IMR-90 (cell line): Measurements from ENCODE around the gene LMOD1. TPM values are rescaled to one million over a fixed set of nuclear protein-coding genes. Genes with fewer than 3 reads are reported as not detected.
"Not testable (repeated sequence)": the region's sequence is repeated elsewhere in the genome, so short reads cannot be mapped to it uniquely, and the experiment has no call there.

Source experiments
- ATAC-seq: fragments of 200-7000 bp; cut with Tn5 transposase; 2 replicates; pipeline ENCODE4 v1.9.1; 2020; ENCODE audit warnings: low read depth, mild to moderate bottlenecking, moderate library complexity
- BruUV-seq: library from RNA; stranded (reverse); fragments of 400-500 nt; replicated peaks from 2 replicates; lab custom pipeline; 2021; lab: Mats Ljungman, UMichigan
- CTCF ChIA-PET: fragments of 300-600 bp; formaldehyde crosslinking; extraction: SDS; loops from one replicate; lab custom pipeline; 2021; ENCODE audit warnings: antibody characterized with exemption; lab: Yijun Ruan, JAX
- POLR2A ChIA-PET: fragments of 300-600 bp; sonication (Branson Sonifier 250); formaldehyde crosslinking; loops from one replicate; lab custom pipeline; 2022; ENCODE audit warnings: antibody characterized with exemption; ENCODE audit not compliant: unreplicated experiment; lab: Charles Lee
- DNase-seq: peaks from one replicate; pipeline ENCODE4 v3.0.0; 2013
- H2AFZ ChIP-seq: replicated peaks from 2 replicates; pipeline ENCODE3; 2013; ENCODE audit warnings: low read length, mild to moderate bottlenecking; ENCODE audit not compliant: poor library complexity
- H2AK5ac ChIP-seq: 2 replicates; pipeline ENCODE4 v1.6.1; 2013; ENCODE audit warnings: low read depth, low read length, inconsistent platforms
- H2AK9ac ChIP-seq: replicated peaks from 2 replicates; pipeline ENCODE3; 2013; ENCODE audit warnings: mild to moderate bottlenecking, low read depth, low read length, moderate library complexity; ENCODE audit not compliant: poor library complexity
- H2BK120ac ChIP-seq: 2 replicates; pipeline ENCODE4 v1.6.1; 2013; ENCODE audit warnings: low read depth, low read length, inconsistent platforms
- H2BK15ac ChIP-seq: 3 replicates; pipeline ENCODE4 v1.6.1; 2013; ENCODE audit warnings: low read depth, low read length, inconsistent platforms
- H2BK20ac ChIP-seq: 2 replicates; pipeline ENCODE4 v1.6.1; 2013; ENCODE audit warnings: low read depth, mild to moderate bottlenecking, inconsistent platforms, low read length, moderate library complexity
- H2BK5ac ChIP-seq: 2 replicates; pipeline ENCODE4 v1.6.1; 2013; ENCODE audit warnings: mild to moderate bottlenecking, low read depth, low read length, inconsistent platforms; ENCODE audit not compliant: poor library complexity, severe bottlenecking
- H3K14ac ChIP-seq: replicated peaks from 2 replicates; pipeline ENCODE4 v1.6.1; 2013; ENCODE audit warnings: low read depth, low read length, inconsistent platforms
- H3K18ac ChIP-seq: 2 replicates; pipeline ENCODE4 v1.6.1; 2013; ENCODE audit warnings: low read depth, low read length, control low read depth
- H3K23ac ChIP-seq: 2 replicates; pipeline ENCODE4 v1.6.1; 2013; ENCODE audit warnings: low read depth, low read length, inconsistent platforms
- H3K27ac ChIP-seq: 2 replicates; pipeline ENCODE4 v1.5.1; 2013; ENCODE audit warnings: mild to moderate bottlenecking, control low read depth, low read length; ENCODE audit not compliant: insufficient read depth
- H3K27me3 ChIP-seq: 2 replicates; pipeline ENCODE4 v1.6.1; 2013; ENCODE audit warnings: low read length; ENCODE audit not compliant: control insufficient read depth, insufficient read depth
- H3K36me3 ChIP-seq: 2 replicates; pipeline ENCODE4 v1.6.1; 2013; ENCODE audit warnings: low read length, mixed read lengths; ENCODE audit not compliant: control insufficient read depth, insufficient read depth
- H3K4ac ChIP-seq: 2 replicates; pipeline ENCODE4 v1.6.1; 2013; ENCODE audit warnings: low read depth, low read length, inconsistent platforms
- H3K4me1 ChIP-seq: 2 replicates; pipeline ENCODE4 v1.6.1; 2013; ENCODE audit warnings: low read length, mixed read lengths; ENCODE audit not compliant: control insufficient read depth, insufficient read depth
- H3K4me2 ChIP-seq: 2 replicates; pipeline ENCODE4 v1.6.1; 2013; ENCODE audit warnings: low read depth, mild to moderate bottlenecking, control low read depth, low read length, moderate library complexity
- H3K4me3 ChIP-seq: 2 replicates; pipeline ENCODE4 v1.5.1; 2013; ENCODE audit warnings: low read depth, mild to moderate bottlenecking, control low read depth, low read length, moderate library complexity; ENCODE audit not compliant: insufficient read depth
- H3K56ac ChIP-seq: 2 replicates; pipeline ENCODE4 v1.6.1; 2013; ENCODE audit warnings: low read length, inconsistent platforms; ENCODE audit not compliant: insufficient read depth; ENCODE audit errors: extremely low read depth
- H3K79me1 ChIP-seq, 2 experiments: 2 replicates each; pipeline ENCODE4 v1.6.1; 2013; ENCODE audit warnings: low read length in 2 of 2, inconsistent platforms in 1 of 2, low read depth in 1 of 2
- H3K9ac ChIP-seq: 2 replicates; pipeline ENCODE4 v1.6.1; 2013; ENCODE audit warnings: low read depth, low read length, control low read depth
- H3K9me1 ChIP-seq: 2 replicates; pipeline ENCODE4 v1.6.1; 2013; ENCODE audit warnings: low read length, inconsistent platforms; ENCODE audit not compliant: insufficient read depth
- H3K9me3 ChIP-seq: 2 replicates; pipeline ENCODE4 v1.6.1; 2013; ENCODE audit warnings: low read length; ENCODE audit not compliant: control insufficient read depth, insufficient read depth
- H4K20me1 ChIP-seq: 2 replicates; pipeline ENCODE4 v1.6.1; 2013; ENCODE audit warnings: low read length, inconsistent platforms; ENCODE audit not compliant: insufficient read depth
- H4K5ac ChIP-seq: 2 replicates; pipeline ENCODE4 v1.6.1; 2013; ENCODE audit warnings: mild to moderate bottlenecking, low read depth, low read length, control low read depth
- H4K8ac ChIP-seq, 2 experiments: 2 replicates each; pipeline ENCODE4 v1.6.1; 2013; ENCODE audit warnings: low read depth in 2 of 2, low read length in 2 of 2, control low read depth in 1 of 2, inconsistent platforms in 1 of 2
- H4K91ac ChIP-seq: 2 replicates; pipeline ENCODE4 v1.6.1; 2013; ENCODE audit warnings: low read depth, low read length, inconsistent platforms; ENCODE audit not compliant: insufficient read depth
- CEBPB ChIP-seq: IDR thresholded peaks from 2 replicates; pipeline ENCODE4 v1.6.1; 2012; ENCODE audit warnings: low read depth, low read length, improper control_type of control experiment
- SMC3 ChIP-seq: fragments of 150-350 bp; IDR thresholded peaks from 2 replicates; pipeline ENCODE4 v1.6.1; 2016; ENCODE audit warnings: low read depth, mild to moderate bottlenecking, antibody characterized with exemption, low read length, moderate library complexity
- WGBS, 2 experiments: methylation state at CpG; one replicate each; pipeline versions ENCODE4 v1.1.5 to v1.1.7; 2013; ENCODE audit warnings: missing lambda C conversion rate in 2 of 2; ENCODE audit not compliant: insufficient read length in 1 of 2; ENCODE audit errors: extremely low coverage in 2 of 2; 5-methylcytosine and 5-hydroxymethylcytosine counted together
- dilution Hi-C: fragments of 300-500 bp; cut with HindIII; formaldehyde crosslinking; loops from one replicate; pipeline ENCODE4 v1.14.3; 2018; ENCODE audit warnings: low sequenced_read_pairs; ENCODE audit not compliant: unreplicated experiment
- in situ Hi-C: fragments of 300-500 bp; cut with MboI; formaldehyde crosslinking; loops from 3 replicates; pipeline ENCODE4 v1.14.3; 2019; ENCODE audit warnings: low sequenced_read_pairs, inconsistent platforms, mixed read lengths
- intact Hi-C: fragments of 100-400 bp; cut with micrococcal nuclease; formaldehyde crosslinking; loops from 2 replicates; pipeline ENCODE4 v1.10.0; 2022
- polyA plus RNA-seq, 3 experiments: library from polyadenylated mRNA; depleted of rRNA; stranded (reverse); fragments of >200 nt; gene quantifications; 2 replicates each; pipeline ENCODE4 v1.2.3, GENCODE V29; 2012; ENCODE audit warnings: low replicate concordance in 1 of 3
- total RNA-seq: library from RNA; depleted of rRNA; stranded (reverse); fragments of >200 nt; gene quantifications from 2 replicates; pipeline ENCODE4 v1.2.3, GENCODE V29; 2012
- TF ChIP-seq, protein P1 (sequence below): conservative IDR thresholded peaks from 2 replicates; pipeline ENCODE4 v1.5.1; 2012; ENCODE audit warnings: mild to moderate bottlenecking, low read depth, low read length, improper control_type of control experiment

LMOD1 gene
- total and polyA plus RNA-seq, 2 of the 4 experiments (the other 2 are of a cell fraction), result 51.7 to 53.2 TPM

DNA sequence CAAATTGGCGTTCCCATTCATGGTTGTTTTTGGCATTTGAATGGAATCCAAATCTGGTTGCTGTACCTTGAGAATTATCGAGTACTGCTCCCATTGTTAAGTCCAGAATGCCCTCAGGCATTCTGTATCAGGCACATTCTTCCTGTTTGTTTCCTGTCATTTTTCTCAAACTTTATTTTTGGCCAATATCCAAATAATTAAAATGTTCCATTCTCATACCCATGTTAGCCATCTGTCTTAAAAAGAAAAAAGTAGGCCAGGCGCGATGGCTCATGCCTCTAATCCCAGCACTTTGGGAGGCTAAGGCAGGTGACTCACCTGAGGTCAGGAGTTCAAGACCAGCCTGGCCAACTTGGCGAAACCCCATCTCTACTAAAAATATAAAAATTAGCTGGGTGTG is 86.9 kb downstream of the LMOD1 start:
- POLR2A ChIA-PET, result no interaction called here

DNA sequence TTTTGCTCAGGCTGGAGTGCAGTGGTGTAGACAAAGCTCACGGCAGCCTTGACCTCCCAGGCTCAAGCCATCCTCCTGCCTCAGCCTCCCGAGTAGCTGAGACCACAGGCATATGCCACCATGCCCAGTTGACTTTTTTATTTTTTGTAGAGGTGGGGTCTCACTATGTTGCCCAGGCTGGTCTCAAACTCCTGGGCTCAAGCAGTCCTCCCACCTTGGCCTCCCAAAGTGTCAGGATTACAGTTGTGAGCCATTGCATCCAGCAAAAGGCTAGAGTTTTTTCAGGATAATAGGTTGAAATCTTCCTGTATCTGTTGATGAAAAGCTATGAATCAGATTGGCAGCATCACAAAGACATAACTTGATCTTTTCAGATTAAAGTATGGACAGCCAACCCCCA is 89.6 kb downstream of the LMOD1 start:
- H3K4ac ChIP-seq, H2BK15ac ChIP-seq, dilution Hi-C loops, H3K9me1 ChIP-seq, H3K4me1 ChIP-seq, H2BK20ac ChIP-seq, H4K91ac ChIP-seq, in situ Hi-C loops, H4K5ac ChIP-seq, H2BK120ac ChIP-seq, H3K14ac ChIP-seq, H3K9me3 ChIP-seq, H2BK5ac ChIP-seq, intact Hi-C loops, CTCF ChIA-PET, H3K4me2 ChIP-seq, POLR2A ChIA-PET, H2AK9ac ChIP-seq, H3K27me3 ChIP-seq, DNase-seq, BruUV-seq, H3K9ac ChIP-seq, H4K20me1 ChIP-seq, H2AFZ ChIP-seq, H3K23ac ChIP-seq, H3K18ac ChIP-seq, H2AK5ac ChIP-seq, H3K27ac ChIP-seq, H3K56ac ChIP-seq, H3K4me3 ChIP-seq, H4K8ac ChIP-seq, ATAC-seq: not testable (repeated sequence)
- Histone ChIP-seq H3K36me3 (peaks cover 52% of the 10 kb centered on the region), H3K79me1 (peaks cover 18 to 25% of the 10 kb centered on the region in 2 experiments)
- no CpG with 5 or more reads among the region's 2 CpGs for WGBS, 2 experiments

More for the DNA sequence above, 86.9 kb downstream of the LMOD1 start:
- H3K27me3 ChIP-seq, result no peaks in the 10 kb centered on the region
- no peak overlapping the region for H2AFZ ChIP-seq
- no peak overlapping the region for H2AK9ac ChIP-seq
- no peak overlapping the region for H2AK5ac ChIP-seq
- dilution Hi-C loops, result no loop called here
- ATAC-seq (no peak), DNase-seq (no peak)
- no peak overlapping the region for H4K8ac ChIP-seq
- no peaks in the 10 kb centered on the region for H3K9me3 ChIP-seq
- WGBS, 2 experiments, result 100% methylated on average over 1 of the region's 5 CpGs; no CpG with 5 or more reads in 1 of the 2 experiments
- H3K9ac ChIP-seq, result no peak overlapping the region
- H3K36me3 ChIP-seq, result peaks cover 33% of the 10 kb centered on the region
- no peak overlapping the region for H2BK5ac ChIP-seq
- CTCF ChIA-PET, result interaction anchor here (0.7 kb wide), 1 partner anchor 31 kb away, joined by 4 read pairs; no protein-coding TSS in a partner anchor
- in situ Hi-C loops, result no loop called here
- no peak overlapping the region for H3K4ac ChIP-seq
- no peak overlapping the region for H3K27ac ChIP-seq
- H3K4me3 ChIP-seq, result no peak overlapping the region
- no peak overlapping the region for H2BK20ac ChIP-seq
- H4K91ac ChIP-seq, result no peak overlapping the region
- peaks cover 4 to 11% of the 10 kb centered on the region in 2 experiments; a peak in 3 of 4 replicates for H3K79me1 ChIP-seq
- H3K9me1 ChIP-seq, result no peaks in the 10 kb centered on the region
- H3K4me1 ChIP-seq, result no peaks in the 10 kb centered on the region
- no TSS peak for BruUV-seq
- TF ChIP-seq SMC3 (no peak), CEBPB (no peak)
- TF ChIP-seq, protein P1, sequence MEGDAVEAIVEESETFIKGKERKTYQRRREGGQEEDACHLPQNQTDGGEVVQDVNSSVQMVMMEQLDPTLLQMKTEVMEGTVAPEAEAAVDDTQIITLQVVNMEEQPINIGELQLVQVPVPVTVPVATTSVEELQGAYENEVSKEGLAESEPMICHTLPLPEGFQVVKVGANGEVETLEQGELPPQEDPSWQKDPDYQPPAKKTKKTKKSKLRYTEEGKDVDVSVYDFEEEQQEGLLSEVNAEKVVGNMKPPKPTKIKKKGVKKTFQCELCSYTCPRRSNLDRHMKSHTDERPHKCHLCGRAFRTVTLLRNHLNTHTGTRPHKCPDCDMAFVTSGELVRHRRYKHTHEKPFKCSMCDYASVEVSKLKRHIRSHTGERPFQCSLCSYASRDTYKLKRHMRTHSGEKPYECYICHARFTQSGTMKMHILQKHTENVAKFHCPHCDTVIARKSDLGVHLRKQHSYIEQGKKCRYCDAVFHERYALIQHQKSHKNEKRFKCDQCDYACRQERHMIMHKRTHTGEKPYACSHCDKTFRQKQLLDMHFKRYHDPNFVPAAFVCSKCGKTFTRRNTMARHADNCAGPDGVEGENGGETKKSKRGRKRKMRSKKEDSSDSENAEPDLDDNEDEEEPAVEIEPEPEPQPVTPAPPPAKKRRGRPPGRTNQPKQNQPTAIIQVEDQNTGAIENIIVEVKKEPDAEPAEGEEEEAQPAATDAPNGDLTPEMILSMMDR, result no peak
- no peak overlapping the region for H3K23ac ChIP-seq
- no peak overlapping the region for H3K56ac ChIP-seq
- no peak overlapping the region for H3K18ac ChIP-seq
- no peak overlapping the region for H2BK120ac ChIP-seq
- no peak overlapping the region for H2BK15ac ChIP-seq
- H3K4me2 ChIP-seq, result no peak overlapping the region
- H4K20me1 ChIP-seq, result no peaks in the 10 kb centered on the region
- no peak overlapping the region for H3K14ac ChIP-seq
- no peak overlapping the region for H4K5ac ChIP-seq
- intact Hi-C loops, result no loop called here
